Sigmoid colon (tissue), 7 donors: Measurements from ENCODE around the gene C11orf52. TPM values are rescaled to one million over a fixed set of nuclear protein-coding genes. Genes with fewer than 3 reads are reported as not detected.

Source experiments
- DNase-seq: peaks from one replicate; pipeline ENCODE4 v3.0.0-alpha.2; 2019
- H3K27ac ChIP-seq, 4 donors: fragments of 200-600 bp; sonication (generic); one replicate each; pipeline ENCODE4 v1.5.1; 2016 to 2019; ENCODE audit warnings: mild to moderate bottlenecking in 1 of 4
- H3K27me3 ChIP-seq, 3 donors: fragments of 200-600 bp; sonication (generic); one replicate each; pipeline ENCODE4 v1.5.1; 2019; ENCODE audit warnings: mild to moderate bottlenecking in 1 of 3
- H3K36me3 ChIP-seq, 4 donors: fragments of 200-600 bp; sonication (generic); one replicate each; pipeline ENCODE4 v1.5.1; 2016 to 2019
- H3K4me1 ChIP-seq, 4 donors: fragments of 200-600 bp; sonication (generic); one replicate each; pipeline ENCODE4 v1.5.1; 2017 to 2019
- H3K4me3 ChIP-seq, 4 donors: fragments of 200-600 bp; sonication (generic); one replicate each; pipeline ENCODE4 v1.5.1; 2017 to 2019; ENCODE audit warnings: mild to moderate bottlenecking in 2 of 4, moderate library complexity in 1 of 4
- H3K9me3 ChIP-seq, 4 donors: fragments of 200-600 bp in 3 of 4; sonication (generic) in 3 of 4; one replicate each; pipeline versions ENCODE4 v1.5.1 to v1.6.1; 2013 to 2019
- EP300 ChIP-seq, 4 donors: sonication (generic); formaldehyde crosslinking; IDR thresholded peaks; one replicate each; pipeline ENCODE4 v1.6.1; 2017; ENCODE audit warnings: antibody characterized with exemption in 4 of 4
- POLR2A ChIP-seq, 2 donors: fragments of 450-650 bp; IDR thresholded peaks; one replicate each; pipeline ENCODE4 v1.6.1; 2016; ENCODE audit warnings: antibody characterized with exemption in 2 of 2, mild to moderate bottlenecking in 2 of 2, moderate library complexity in 2 of 2
- POLR2AphosphoS5 ChIP-seq, 4 donors: sonication (generic); formaldehyde crosslinking; IDR thresholded peaks; one replicate each; pipeline ENCODE4 v1.6.1; 2017; ENCODE audit warnings: antibody characterized with exemption in 4 of 4
- WGBS, 2 donors: extraction: QIAGEN DNeasy Blood & Tissue Kit; methylation state at CpG; one replicate each; pipeline ENCODE4 v1.1.7; 2013; 5-methylcytosine and 5-hydroxymethylcytosine counted together
- intact Hi-C: fragments of 100-400 bp; cut with DNase I; formaldehyde crosslinking; loops from one replicate; pipeline ENCODE4 v1.15.1; 2023
- polyA plus RNA-seq, 3 donors: library from polyadenylated mRNA; stranded (reverse); fragments of 200-250 nt; gene quantifications; one replicate each; pipeline ENCODE4 v1.2.3, GENCODE V29; 2013
- total RNA-seq, 4 donors: library from RNA; depleted of rRNA; stranded (reverse); fragments of >200 nt; gene quantifications; one replicate each; pipeline ENCODE4 v1.1.0, GENCODE V29; 2016
- TF ChIP-seq, protein P1 (sequence below), 4 experiments: fragments of 450-650 bp in 3 of 4; fragments of 200-600 bp in 1 of 4; IDR thresholded peaks; one replicate each; pipeline ENCODE4 v1.5.1; 2016 to 2019; ENCODE audit warnings: antibody characterized with exemption in 4 of 4, mild to moderate bottlenecking in 3 of 4, moderate library complexity in 2 of 4
- donor health status: healthy with polysubstance abuse.
- donor health status: Bipolar disorder and iron deficiency.
- donor health status: healthy.

C11orf52 gene
- total and polyA plus RNA-seq, 7 donors: 3.9 to 17.8 (median 11.6) TPM; not detected in 3

DNA sequence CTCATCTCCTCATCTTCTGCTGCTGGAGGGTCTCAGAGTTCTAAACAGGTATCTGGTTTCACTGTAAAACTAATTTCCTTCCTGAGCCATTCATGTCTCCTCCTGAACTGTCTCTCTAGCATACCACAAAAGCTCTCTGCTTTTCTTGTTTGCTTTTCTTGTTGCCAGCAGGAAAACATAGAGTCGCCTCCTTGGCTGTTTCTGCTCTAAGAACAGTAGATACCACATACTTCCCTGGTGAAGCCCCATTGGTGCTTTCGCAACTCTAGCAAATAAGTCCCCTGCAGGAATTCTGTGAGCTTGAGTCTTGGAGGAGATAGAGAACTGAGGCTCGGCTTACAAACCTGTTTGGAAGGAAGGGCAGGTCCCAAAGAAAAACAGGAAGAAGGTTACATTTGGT is 25.4 kb downstream of the C11orf52 start:
- intact Hi-C loops: no loop called here
- no peaks in the 10 kb centered on the region for H3K9me3 ChIP-seq
- H3K4me1 ChIP-seq: peaks cover 0 to 27% (median 19%) of the 10 kb centered on the region in 4 donors
- WGBS, 2 donors: 74 to 87% methylated on average over 3 of the region's 3 CpGs
- no peak overlapping the region for H3K4me3 ChIP-seq
- H3K36me3 ChIP-seq: no peaks in the 10 kb centered on the region
- TF ChIP-seq, protein P1, sequence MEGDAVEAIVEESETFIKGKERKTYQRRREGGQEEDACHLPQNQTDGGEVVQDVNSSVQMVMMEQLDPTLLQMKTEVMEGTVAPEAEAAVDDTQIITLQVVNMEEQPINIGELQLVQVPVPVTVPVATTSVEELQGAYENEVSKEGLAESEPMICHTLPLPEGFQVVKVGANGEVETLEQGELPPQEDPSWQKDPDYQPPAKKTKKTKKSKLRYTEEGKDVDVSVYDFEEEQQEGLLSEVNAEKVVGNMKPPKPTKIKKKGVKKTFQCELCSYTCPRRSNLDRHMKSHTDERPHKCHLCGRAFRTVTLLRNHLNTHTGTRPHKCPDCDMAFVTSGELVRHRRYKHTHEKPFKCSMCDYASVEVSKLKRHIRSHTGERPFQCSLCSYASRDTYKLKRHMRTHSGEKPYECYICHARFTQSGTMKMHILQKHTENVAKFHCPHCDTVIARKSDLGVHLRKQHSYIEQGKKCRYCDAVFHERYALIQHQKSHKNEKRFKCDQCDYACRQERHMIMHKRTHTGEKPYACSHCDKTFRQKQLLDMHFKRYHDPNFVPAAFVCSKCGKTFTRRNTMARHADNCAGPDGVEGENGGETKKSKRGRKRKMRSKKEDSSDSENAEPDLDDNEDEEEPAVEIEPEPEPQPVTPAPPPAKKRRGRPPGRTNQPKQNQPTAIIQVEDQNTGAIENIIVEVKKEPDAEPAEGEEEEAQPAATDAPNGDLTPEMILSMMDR (IDR thresholded peaks at IDR 0.05): no peak
- TF ChIP-seq POLR2A (IDR thresholded peaks at IDR 0.05) (no peak), EP300 (IDR thresholded peaks at IDR 0.05) (no peak)
- no peaks in the 10 kb centered on the region for H3K27me3 ChIP-seq
- H3K27ac ChIP-seq: peak overlapping the region; percentile 21 to 67 (median 42)
- no peak for DNase-seq

DNA sequence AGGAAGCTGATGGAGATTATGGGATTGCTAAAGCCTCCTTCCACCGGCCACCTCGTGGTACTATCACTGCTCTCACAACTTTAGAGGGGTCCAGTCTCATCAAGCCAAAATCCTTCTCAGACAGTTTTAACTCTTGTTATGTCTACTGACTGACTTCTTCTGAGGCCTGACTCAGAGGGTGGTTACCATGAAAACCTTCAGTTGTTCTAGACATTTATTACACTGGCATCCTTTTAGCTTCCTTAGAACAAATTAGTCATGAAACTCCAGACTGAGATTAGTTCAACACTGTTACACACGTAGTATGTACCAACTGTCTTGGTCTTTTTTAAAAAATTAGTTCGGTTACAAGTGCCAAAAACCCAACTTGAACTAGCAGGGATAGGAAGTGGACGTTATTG is 25.9 kb downstream of the C11orf52 start:
- Histone ChIP-seq H3K27ac (peak overlapping the region; percentile 21 to 67 (median 42)), H3K4me1 (peaks cover 0 to 22% (median 14%) of the 10 kb centered on the region in 4 donors), H3K36me3 (no peaks in the 10 kb centered on the region), H3K27me3 (no peaks in the 10 kb centered on the region), H3K9me3 (no peaks in the 10 kb centered on the region), H3K4me3 (no peak overlapping the region)
- no peak for DNase-seq
- WGBS, 2 donors: 81 to 87% methylated on average over 5 of the region's 5 CpGs
- TF ChIP-seq, protein P1 (IDR thresholded peaks at IDR 0.05): no peak
- TF ChIP-seq POLR2AphosphoS5 (IDR thresholded peaks at IDR 0.05) (no peak), EP300 (IDR thresholded peaks at IDR 0.05) (no peak)
- intact Hi-C loops: no loop called here

DNA sequence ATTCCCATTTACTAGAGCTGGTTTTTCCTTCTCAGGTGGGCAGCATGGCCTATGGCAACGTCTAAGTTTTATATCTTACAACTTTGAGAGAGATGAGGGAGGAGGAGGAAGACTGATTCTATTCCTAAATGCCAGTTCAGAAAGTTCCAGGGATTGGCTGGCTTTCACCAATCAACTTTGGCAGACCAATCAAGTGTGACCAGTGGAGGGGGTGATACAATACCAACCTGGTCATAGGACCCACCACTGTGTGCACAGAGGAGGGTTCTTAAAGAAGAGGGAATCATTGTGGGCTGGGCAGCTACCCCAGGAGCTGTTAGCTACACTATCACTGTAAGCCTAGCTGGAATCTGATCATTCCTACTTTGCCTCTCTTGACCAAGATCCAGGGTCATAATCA is 26.5 kb downstream of the C11orf52 start:
- Histone ChIP-seq H3K4me1 (peaks cover 0 to 20% (median 9%) of the 10 kb centered on the region in 4 donors), H3K9me3 (no peaks in the 10 kb centered on the region), H3K27ac (peak overlapping the region in 3 of 4 donors; percentile 21 to 67 (median 62)), H3K36me3 (no peaks in the 10 kb centered on the region), H3K4me3 (no peak overlapping the region), H3K27me3 (no peaks in the 10 kb centered on the region)
- TF ChIP-seq, protein P1 (IDR thresholded peaks at IDR 0.05): no peak
- TF ChIP-seq EP300 (IDR thresholded peaks at IDR 0.05) (no peak), POLR2A (IDR thresholded peaks at IDR 0.05) (no peak), POLR2AphosphoS5 (IDR thresholded peaks at IDR 0.05) (no peak)
- intact Hi-C loops: no loop called here
- 65 to 76% methylated on average over 1 of the region's 1 CpG for WGBS, 2 donors
- DNase-seq: no peak

DNA sequence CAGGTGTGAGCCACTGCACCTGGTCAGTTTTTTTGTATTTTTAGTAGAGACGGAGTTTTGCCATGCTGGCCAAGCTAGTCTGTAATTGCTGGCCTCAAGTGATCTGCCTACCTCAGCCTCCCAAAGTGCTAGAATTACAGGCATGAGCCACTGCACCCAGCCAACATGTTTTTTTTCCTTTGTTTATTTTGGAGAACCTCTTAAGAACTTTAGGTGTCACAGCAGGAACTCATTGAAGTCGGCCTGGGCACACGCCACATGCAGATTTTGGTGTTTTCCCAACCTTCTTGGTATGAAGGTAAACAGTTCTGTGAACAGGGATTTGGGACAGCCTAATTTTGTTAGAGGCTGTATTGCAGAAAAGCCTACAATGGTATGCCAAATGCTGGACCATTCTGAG is 27.8 kb downstream of the C11orf52 start:
- H3K27ac ChIP-seq: peak overlapping the region in 1 of 4 donors; percentile 23
- H3K27me3 ChIP-seq: no peaks in the 10 kb centered on the region
- no peaks in the 10 kb centered on the region for H3K9me3 ChIP-seq
- TF ChIP-seq POLR2A (IDR thresholded peaks at IDR 0.05): no peak
- DNase-seq: no peak
- no peaks in the 10 kb centered on the region for H3K36me3 ChIP-seq
- H3K4me1 ChIP-seq: peaks cover 0 to 15% (median 7%) of the 10 kb centered on the region in 4 donors
- intact Hi-C loops: no loop called here
- no peak overlapping the region for H3K4me3 ChIP-seq
- WGBS, 2 donors: 80 to 86% methylated on average over 3 of the region's 3 CpGs

DNA sequence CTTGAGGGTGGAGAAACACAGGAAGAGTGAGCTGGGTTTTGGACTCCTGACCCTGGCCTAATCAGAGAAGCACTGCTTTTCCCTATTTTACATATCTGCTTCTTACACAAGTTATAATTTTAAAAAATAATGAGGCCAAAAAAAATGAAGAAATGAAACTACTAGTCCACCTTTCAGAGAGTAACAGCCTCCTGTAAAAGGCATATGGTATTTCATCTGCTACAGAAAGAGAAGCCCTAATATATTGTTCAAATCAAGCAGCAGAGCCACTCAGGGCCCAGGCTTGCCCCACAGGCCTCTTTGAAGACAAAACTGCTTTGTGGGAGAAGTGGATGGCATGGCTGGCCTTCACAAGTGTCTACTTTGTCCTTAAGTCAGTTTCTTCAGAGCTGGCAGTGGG is 28.4 kb downstream of the C11orf52 start:
- intact Hi-C loops: no loop called here
- TF ChIP-seq, protein P1 (IDR thresholded peaks at IDR 0.05): no peak
- TF ChIP-seq EP300 (IDR thresholded peaks at IDR 0.05) (no peak), POLR2A (IDR thresholded peaks at IDR 0.05) (no peak), POLR2AphosphoS5 (IDR thresholded peaks at IDR 0.05) (no peak)
- peak overlapping the region in 1 of 4 donors; percentile 23 for H3K27ac ChIP-seq
- no peaks in the 10 kb centered on the region for H3K9me3 ChIP-seq
- DNase-seq: no peak
- no peaks in the 10 kb centered on the region for H3K27me3 ChIP-seq
- peaks cover 0 to 15% (median 5%) of the 10 kb centered on the region in 4 donors for H3K4me1 ChIP-seq
- no peak overlapping the region for H3K4me3 ChIP-seq
- H3K36me3 ChIP-seq: no peaks in the 10 kb centered on the region
